HG02938 (cell line): ENCODE measurements around the gene PHF3.

ENCODE experiments used
- ATAC-seq: cut with Tn5 transposase; IDR thresholded peaks from one replicate; pipeline ENCODE4 v1.9.1; 2021; ENCODE audit warnings: mild to moderate bottlenecking, moderate library complexity; ENCODE audit not compliant: unreplicated experiment

The PHF3 gene

GRCh38 chr6:63759605-63760105 is 124.1 kb downstream of the PHF3 start:
- no peak for ATAC-seq

GRCh38 chr6:63760199-63760598 is 124.6 kb downstream of the PHF3 start:
- ATAC-seq, result no peak

- ATAC-seq, result no peak
Measured at GRCh38 chr6:63764318-63764916, 128.8 kb downstream of the PHF3 start.
